GM13976 (cell line): ENCODE results near the gene OR1L8.
"Not testable (repeated sequence)": the region's sequence is repeated elsewhere in the genome, so short reads cannot be mapped to it uniquely, and the experiment has no call there.

Experiments
- DNase-seq: peaks from one replicate; pipeline ENCODE4 v3.0.0; 2012; ENCODE audit warnings: low spot score
- CTCF ChIP-seq: IDR thresholded peaks from 2 replicates; pipeline ENCODE4 v1.5.1; 2012; ENCODE audit warnings: borderline replicate concordance, mild to moderate bottlenecking; ENCODE audit not compliant: insufficient read depth; ENCODE audit errors: extremely low read depth, missing control alignments, control extremely low read depth
- in situ Hi-C: fragments of 300-500 bp; cut with MboI; formaldehyde crosslinking; loops from one replicate; pipeline ENCODE4 v1.12.0; 2022; ENCODE audit warnings: low sequenced_read_pairs, mixed read lengths, inconsistent platforms; ENCODE audit not compliant: unreplicated experiment

Gene OR1L8

DNA sequence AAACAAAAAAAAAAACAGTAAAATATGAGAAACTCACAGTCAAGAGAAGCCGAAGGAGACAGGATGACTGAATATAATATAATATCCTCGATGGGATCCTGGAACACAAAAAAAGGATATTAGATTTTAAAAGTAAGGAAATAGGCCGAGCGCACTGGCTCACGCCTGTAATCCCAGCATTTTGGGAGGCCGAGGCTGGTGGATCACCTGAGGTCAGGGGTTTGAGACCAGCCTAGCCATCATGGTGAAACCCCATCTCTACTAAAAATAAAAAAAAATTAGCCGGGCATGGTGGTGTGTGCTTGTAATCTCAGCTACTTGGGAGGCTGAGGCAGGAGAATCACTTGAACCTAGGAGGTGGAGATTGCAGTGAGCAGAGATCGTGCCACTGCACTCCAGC, at the start of gene OR1L8:
Gene OR1L8, minus strand, starts transcription at position 101 of the 400 bp plus-strand sequence. CDS start 14,907 bp downstream, outside the sequence.
- DNase-seq, in situ Hi-C loops: not testable (repeated sequence)

DNA sequence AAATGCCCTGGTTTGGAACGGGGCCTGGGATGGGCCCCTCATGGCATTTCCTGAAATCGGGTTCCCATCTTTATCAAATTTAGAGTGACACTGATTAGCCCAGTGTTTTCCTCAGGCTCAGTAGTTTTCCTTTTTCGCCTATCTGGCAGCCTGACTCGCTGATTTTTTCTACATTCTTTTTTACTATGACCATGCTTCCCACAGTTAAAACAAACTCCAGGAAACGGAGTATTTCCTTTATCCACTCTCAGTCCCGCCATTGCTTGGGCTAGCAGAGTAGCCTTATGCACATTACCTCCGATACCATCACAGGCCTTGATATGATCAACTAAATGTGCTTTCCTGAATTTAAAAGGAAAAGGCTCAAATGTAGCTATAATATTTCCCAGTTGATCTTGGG, 36.8 kb upstream of the OR1L8 start:
- in situ Hi-C loops, result no loop called here
- DNase-seq, result no peak
- no peak for TF ChIP-seq CTCF

GRCh38 chr9:122614362-122614761, 31.2 kb upstream of the OR1L8 start, which contains the start of gene OR1Q1:
Gene OR1Q1 (plus strand): TSS chr9:122614738. CDS start chr9:122614738, 0 bp downstream.
- no peak for DNase-seq
- in situ Hi-C loops, result no loop called here
- TF ChIP-seq CTCF, result no peak

DNA sequence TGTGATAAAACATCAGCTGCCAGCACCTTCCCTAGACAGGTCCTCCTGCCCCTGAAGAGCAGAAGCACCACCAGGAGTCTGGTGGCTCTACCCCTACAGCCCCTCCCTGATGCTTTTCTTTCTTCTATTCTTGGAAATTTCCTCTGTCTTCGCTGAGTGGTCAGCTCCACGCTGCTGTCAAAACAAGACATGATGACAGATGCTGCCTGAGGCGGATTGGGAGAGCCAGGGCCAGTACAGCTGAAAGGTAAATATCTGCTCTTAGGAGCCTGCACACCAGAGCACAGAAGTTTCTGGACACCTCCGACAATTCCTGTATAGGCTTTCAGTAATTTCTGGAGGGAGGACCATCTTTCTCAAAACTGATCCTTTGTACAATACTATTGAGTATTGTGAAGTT, 26.6 kb upstream of the OR1L8 start:
- no peak for DNase-seq
- TF ChIP-seq CTCF, result no peak
- in situ Hi-C loops, result no loop called here

GRCh38 chr9:122606587-122606986, 23.4 kb upstream of the OR1L8 start:
- in situ Hi-C loops, result no loop called here
- TF ChIP-seq CTCF, result no peak
- no peak for DNase-seq

GRCh38 chr9:122605691-122606090, 22.5 kb upstream of the OR1L8 start:
- no peak for TF ChIP-seq CTCF
- in situ Hi-C loops, result no loop called here
- DNase-seq, result no peak

DNA sequence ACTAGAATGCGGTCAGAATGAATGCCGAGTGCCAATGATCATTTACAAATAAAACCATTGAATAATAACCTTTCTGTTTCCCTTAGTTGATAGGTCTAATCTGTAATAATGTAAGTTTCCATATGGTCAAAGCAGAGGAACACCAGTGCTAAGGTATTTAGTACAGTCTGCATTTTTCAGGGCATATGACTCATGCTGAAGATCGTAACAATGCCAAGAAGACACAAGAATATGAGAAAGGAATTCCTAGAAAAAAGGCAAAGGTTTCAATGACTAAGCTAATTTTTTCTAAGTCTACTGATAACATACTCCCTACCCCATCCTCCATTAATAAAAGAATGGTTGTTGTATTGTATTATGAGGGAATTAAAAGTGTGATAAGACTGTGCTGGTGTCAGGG, 2.8 kb downstream of the OR1L8 start:
- in situ Hi-C loops, result no loop called here
- no peak for TF ChIP-seq CTCF
- DNase-seq, result no peak
